HCT116 (cell line): ENCODE data around the gene NCKAP5.

Source experiments
- POLR2A ChIP-seq: IDR thresholded peaks from 2 replicates; pipeline ENCODE4 v1.7.0; 2011; ENCODE audit warnings: borderline replicate concordance; ENCODE audit not compliant: insufficient read depth, insufficient read length; ENCODE audit errors: extremely low read depth
- RAD21 ChIP-seq: IDR thresholded peaks from 2 replicates; pipeline ENCODE4 v1.6.1; 2012; ENCODE audit warnings: low read depth, mild to moderate bottlenecking
- SRF ChIP-seq: IDR thresholded peaks from 2 replicates; pipeline ENCODE4 v1.6.1; 2012; ENCODE audit warnings: low read depth
- TF ChIP-seq, protein P1 (sequence below), 3 experiments: fragments of 200-600 bp in 1 of 3; sonication (generic) in 1 of 3; IDR thresholded peaks in 2 of 3; conservative IDR thresholded peaks in 1 of 3; 2 replicates each; pipeline ENCODE4 v1.5.1; 2012 to 2017; ENCODE audit warnings: low read depth in 2 of 3, low read length in 2 of 3, antibody characterized with exemption in 1 of 3, borderline replicate concordance in 1 of 3, control low read depth in 1 of 3, mild to moderate bottlenecking in 1 of 3, mixed read lengths in 1 of 3, mixed run types in 1 of 3, moderate library complexity in 1 of 3; ENCODE audit not compliant: insufficient read depth in 1 of 3
- TF ChIP-seq, protein P2 (sequence below): IDR thresholded peaks from 2 replicates; pipeline ENCODE4 v1.6.1; 2011; ENCODE audit warnings: mild to moderate bottlenecking, low read length, moderate library complexity; ENCODE audit not compliant: insufficient replicate concordance; ENCODE audit errors: extremely low read depth

DNA sequence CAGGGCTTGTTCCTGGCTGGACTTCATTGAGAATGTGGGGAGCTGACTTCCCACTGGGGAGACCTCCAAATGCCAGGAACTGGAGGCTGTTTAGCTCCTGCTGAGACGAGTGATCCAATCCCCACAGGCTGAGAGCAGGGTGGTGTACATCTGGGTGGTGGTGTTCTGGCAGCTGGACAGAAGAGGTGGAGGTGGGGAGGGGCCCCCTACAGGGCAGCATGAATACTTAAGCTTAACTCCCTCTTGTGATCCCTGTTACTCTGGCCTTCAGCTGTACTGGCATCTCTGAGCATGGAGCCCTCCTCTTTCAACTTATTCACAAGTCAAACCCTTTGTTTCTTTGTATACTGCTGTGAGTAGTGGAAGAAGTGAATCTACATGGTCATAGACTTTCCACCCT is 730.5 kb downstream of the NCKAP5 start:
- TF ChIP-seq, protein P1, sequence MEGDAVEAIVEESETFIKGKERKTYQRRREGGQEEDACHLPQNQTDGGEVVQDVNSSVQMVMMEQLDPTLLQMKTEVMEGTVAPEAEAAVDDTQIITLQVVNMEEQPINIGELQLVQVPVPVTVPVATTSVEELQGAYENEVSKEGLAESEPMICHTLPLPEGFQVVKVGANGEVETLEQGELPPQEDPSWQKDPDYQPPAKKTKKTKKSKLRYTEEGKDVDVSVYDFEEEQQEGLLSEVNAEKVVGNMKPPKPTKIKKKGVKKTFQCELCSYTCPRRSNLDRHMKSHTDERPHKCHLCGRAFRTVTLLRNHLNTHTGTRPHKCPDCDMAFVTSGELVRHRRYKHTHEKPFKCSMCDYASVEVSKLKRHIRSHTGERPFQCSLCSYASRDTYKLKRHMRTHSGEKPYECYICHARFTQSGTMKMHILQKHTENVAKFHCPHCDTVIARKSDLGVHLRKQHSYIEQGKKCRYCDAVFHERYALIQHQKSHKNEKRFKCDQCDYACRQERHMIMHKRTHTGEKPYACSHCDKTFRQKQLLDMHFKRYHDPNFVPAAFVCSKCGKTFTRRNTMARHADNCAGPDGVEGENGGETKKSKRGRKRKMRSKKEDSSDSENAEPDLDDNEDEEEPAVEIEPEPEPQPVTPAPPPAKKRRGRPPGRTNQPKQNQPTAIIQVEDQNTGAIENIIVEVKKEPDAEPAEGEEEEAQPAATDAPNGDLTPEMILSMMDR (IDR thresholded peaks at IDR 0.05 in 2 of 3, conservative IDR thresholded peaks at IDR 0.05 in 1 of 3; ENCODE audit: borderline replicate concordance in 1 of 3, insufficient read depth in 1 of 3, low read depth in 2 of 3, low read length in 2 of 3), result 0 out of 6 replicates have a peak, but pooled peaks of 1 of the 3 experiments have one; percentile 4
- TF ChIP-seq RAD21 (no peak), POLR2A (no peak), SRF (no peak)
- TF ChIP-seq, protein P2, sequence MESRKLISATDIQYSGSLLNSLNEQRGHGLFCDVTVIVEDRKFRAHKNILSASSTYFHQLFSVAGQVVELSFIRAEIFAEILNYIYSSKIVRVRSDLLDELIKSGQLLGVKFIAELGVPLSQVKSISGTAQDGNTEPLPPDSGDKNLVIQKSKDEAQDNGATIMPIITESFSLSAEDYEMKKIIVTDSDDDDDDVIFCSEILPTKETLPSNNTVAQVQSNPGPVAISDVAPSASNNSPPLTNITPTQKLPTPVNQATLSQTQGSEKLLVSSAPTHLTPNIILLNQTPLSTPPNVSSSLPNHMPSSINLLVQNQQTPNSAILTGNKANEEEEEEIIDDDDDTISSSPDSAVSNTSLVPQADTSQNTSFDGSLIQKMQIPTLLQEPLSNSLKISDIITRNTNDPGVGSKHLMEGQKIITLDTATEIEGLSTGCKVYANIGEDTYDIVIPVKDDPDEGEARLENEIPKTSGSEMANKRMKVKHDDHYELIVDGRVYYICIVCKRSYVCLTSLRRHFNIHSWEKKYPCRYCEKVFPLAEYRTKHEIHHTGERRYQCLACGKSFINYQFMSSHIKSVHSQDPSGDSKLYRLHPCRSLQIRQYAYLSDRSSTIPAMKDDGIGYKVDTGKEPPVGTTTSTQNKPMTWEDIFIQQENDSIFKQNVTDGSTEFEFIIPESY, result no peak
